IMR-90 (cell line): ENCODE data around the gene IGHMBP2.

Experiments
- CTCF ChIP-seq: conservative IDR thresholded peaks from 2 replicates; pipeline ENCODE4 v1.5.1; 2012; ENCODE audit warnings: mild to moderate bottlenecking, low read depth, low read length, improper control_type of control experiment
- RAD21 ChIP-seq: IDR thresholded peaks from 2 replicates; pipeline ENCODE4 v1.6.1; 2012; ENCODE audit warnings: low read length, improper control_type of control experiment

- no peak for TF ChIP-seq CTCF
- TF ChIP-seq RAD21: no peak
Measured at GRCh38 chr11:68958211-68958610, 54.5 kb downstream of the IGHMBP2 start.
